Motor neuron (in vitro differentiated cells): ENCODE results near the gene ZSCAN32. TPM values are rescaled to one million over a fixed set of nuclear protein-coding genes. Genes with fewer than 3 reads are reported as not detected.

Experiments used
- ATAC-seq, 8 experiments: fragments of 200-7000 bp; cut with Tn5 transposase; replicated peaks in 6 of 8; 2 replicates each; pipeline ENCODE4 v1.8.0; 2021; ENCODE audit warnings: mild to moderate bottlenecking in 8 of 8, moderate library complexity in 8 of 8
- H3K27ac ChIP-seq, 2 donors: fragments of 250-450 bp; sonication (Bioruptor Pico); 2 replicates each; pipeline ENCODE4 v1.9.0; 2021; ENCODE audit warnings: antibody characterized with exemption in 2 of 2, mild to moderate bottlenecking in 2 of 2, moderate library complexity in 1 of 2
- H3K4me1 ChIP-seq, 2 donors: fragments of 250-450 bp; sonication (Bioruptor Pico); replicated peaks in 1 of 2; 2 replicates each; pipeline ENCODE4 v1.6.1; 2021; ENCODE audit warnings: antibody characterized with exemption in 2 of 2, mild to moderate bottlenecking in 2 of 2, moderate library complexity in 1 of 2
- H3K4me3 ChIP-seq, 5 donors: fragments of 250-450 bp; sonication (Bioruptor Pico); 2 replicates each; pipeline ENCODE4 v1.9.0; 2021; ENCODE audit warnings: antibody characterized with exemption in 5 of 5, mild to moderate bottlenecking in 5 of 5, moderate library complexity in 4 of 5
- WGBS, 10 experiments: fragments of 450-650 bp; shearing (Covaris generic); methylation state at CpG; one replicate each; pipeline ENCODE4 v1.0.0; 2022; 5-methylcytosine and 5-hydroxymethylcytosine counted together
- in situ Hi-C, 9 experiments: fragments of 400-800 bp; cut with MboI; loops; one replicate each; pipeline ENCODE4 v1.15.0; 2021; ENCODE audit warnings: low sequenced_read_pairs in 9 of 9, low pct_unique_long_range_greater_than_20kb in 2 of 9; ENCODE audit not compliant: unreplicated experiment in 9 of 9
- total RNA-seq, 8 experiments: library from RNA; unstranded; fragments of 300-600 nt; gene quantifications; 2 replicates each; pipeline versions ENCODE4 v1.2.3 to v1.2.4, GENCODE V29; 2022

Gene ZSCAN32
- total RNA-seq, 8 experiments from 2014 or later = 7.8 to 22.9 (median 13.2) TPM

DNA sequence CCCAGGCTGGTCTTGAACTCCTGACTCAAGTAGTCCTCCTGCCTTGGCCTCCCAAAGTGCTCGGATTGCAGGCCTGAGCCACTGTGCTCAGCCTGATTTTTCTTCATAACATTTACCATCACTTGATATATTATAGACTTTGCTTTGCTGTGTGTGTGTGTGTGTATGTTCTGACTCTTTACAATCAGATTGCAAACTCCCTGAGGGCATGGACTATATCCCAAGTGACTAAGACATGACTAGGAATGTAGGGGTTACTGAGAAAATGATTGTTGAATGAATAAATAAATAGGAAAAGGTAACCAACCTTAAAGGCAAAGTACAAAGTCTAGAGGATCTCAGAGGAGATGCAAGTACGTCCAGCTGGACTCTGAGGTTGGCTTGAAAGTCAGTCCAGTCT is 54.8 kb downstream of the ZSCAN32 start:
- no peak overlapping the region for H3K4me3 ChIP-seq
- in situ Hi-C loops = no loop called here
- H3K4me1 ChIP-seq = no peaks in the 10 kb centered on the region
- ATAC-seq = no peak
- WGBS, 10 experiments = 0 to 71% (median 30%) methylated on average over 1 to 2 of the region's 2 CpGs
- no peak overlapping the region for H3K27ac ChIP-seq

Other genes with a start within 250 kb of the ZSCAN32 start
- 1 to 10 TPM in 1 of 8 experiments, under 1 TPM in 3, not detected in 4; 0.32 to 1.4 (median 0.85) TPM for gene OR1F1, start 212.8 kb downstream of the ZSCAN32 start, total RNA-seq
- gene ZNF200, start 165.8 kb downstream of the ZSCAN32 start, total RNA-seq = 10 to 100 TPM in 3 of 8 experiments, 1 to 10 TPM in 5; 7.3 to 14.8 (median 9.3) TPM
- under 1 TPM in 6 of 8 experiments, not detected in 2; 0.05 to 0.47 (median 0.19) TPM for gene MEFV, start 144.4 kb downstream of the ZSCAN32 start, total RNA-seq
- gene ZNF263, start 117.5 kb downstream of the ZSCAN32 start, total RNA-seq = 10 to 100 TPM; 27.4 to 47.7 (median 31.9) TPM
- gene TIGD7, start 95.6 kb downstream of the ZSCAN32 start, total RNA-seq = 10 to 100 TPM in 4 of 8 experiments, 1 to 10 TPM in 4; 6.8 to 19.2 (median 9.9) TPM
- 10 to 100 TPM; 22.0 to 46.0 (median 37.2) TPM for gene ZNF75A, start 95.5 kb downstream of the ZSCAN32 start, total RNA-seq
- gene OR2C1, start 45.1 kb downstream of the ZSCAN32 start, total RNA-seq = under 1 TPM in 7 of 8 experiments, not detected in 1; 0.20 to 0.86 (median 0.31) TPM
- gene ZNF174, start 211 bp upstream of the ZSCAN32 start, total RNA-seq = 10 to 100 TPM in 5 of 8 experiments, 1 to 10 TPM in 3; 8.5 to 17.8 (median 10.7) TPM
- 1 to 10 TPM; 2.0 to 5.1 (median 2.5) TPM for gene ZNF597, start 42.5 kb upstream of the ZSCAN32 start, total RNA-seq
- 10 to 100 TPM; 15.1 to 53.4 (median 25.3) TPM for gene NAA60, start 42.7 kb upstream of the ZSCAN32 start, total RNA-seq
- under 1 TPM in 3 of 8 experiments, not detected in 5; 0.11 to 0.47 (median 0.29) TPM for gene C16orf90, start 94.5 kb upstream of the ZSCAN32 start, total RNA-seq
- 10 to 100 TPM; 18.1 to 39.1 (median 22.1) TPM for gene CLUAP1, start 100.0 kb upstream of the ZSCAN32 start, total RNA-seq
- gene NLRC3, start 176.4 kb upstream of the ZSCAN32 start, total RNA-seq = 1 to 10 TPM in 2 of 8 experiments, under 1 TPM in 6; 0.41 to 1.5 (median 0.62) TPM
- 1 to 10 TPM; 3.3 to 8.4 (median 5.6) TPM for gene SLX4, start 210.6 kb upstream of the ZSCAN32 start, total RNA-seq